ENCODE results near the gene SLC6A17.

The SLC6A17 gene

DNA sequence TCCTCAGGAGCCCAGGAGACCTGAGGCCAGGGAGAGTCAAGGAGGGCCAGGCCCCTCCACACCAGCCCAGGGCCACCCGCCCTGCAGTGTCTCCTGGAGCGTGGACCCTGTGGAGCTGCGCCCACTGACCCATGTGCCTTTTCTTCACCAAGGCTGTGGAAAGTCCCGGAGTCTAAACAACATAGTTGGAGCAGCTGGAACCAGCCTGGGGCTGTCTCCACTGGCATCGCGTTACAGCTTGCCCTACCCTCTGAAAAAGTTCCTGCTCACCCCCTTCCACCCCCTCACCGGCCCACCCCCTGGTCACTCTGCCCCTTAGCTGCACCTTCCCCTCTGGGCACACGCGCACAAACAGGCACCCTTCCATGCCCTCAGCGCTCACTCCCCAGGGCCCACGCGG, 78.1 kb downstream of the SLC6A17 start:
- Histone ChIP-seq H4K20me1 (ENCODE audit: insufficient read depth, low read length) (no peaks in the 10 kb centered on the region), H3K9me3 (ENCODE audit: low read length) (no peaks in the 10 kb centered on the region), H3K79me2 (ENCODE audit: insufficient read depth, low read length) (no peaks in the 10 kb centered on the region), H3K27me3 (ENCODE audit: insufficient read depth, low read length) (no peaks in the 10 kb centered on the region), H3K36me3 (ENCODE audit: insufficient read depth, low read length) (no peaks in the 10 kb centered on the region), H3K4me1 (ENCODE audit: insufficient read depth, low read length, severe bottlenecking) (no peaks in the 10 kb centered on the region), H3F3A (ENCODE audit: insufficient read depth, low read length) (no peaks in the 10 kb centered on the region), H3K4me3 (ENCODE audit: low read depth, low read length, poor library complexity, severe bottlenecking) (no peak overlapping the region), H2AFZ (ENCODE audit: low read length) (no peak overlapping the region), H3K9me2 (ENCODE audit: low read depth, low read length) (no peaks in the 10 kb centered on the region), H3K4me2 (ENCODE audit: low read length) (no peak overlapping the region), H3K9ac (ENCODE audit: low read length) (no peak overlapping the region), H3K27ac (ENCODE audit: low read depth, low read length, poor library complexity, severe bottlenecking) (no peak overlapping the region)
- TF ChIP-seq, protein P1, sequence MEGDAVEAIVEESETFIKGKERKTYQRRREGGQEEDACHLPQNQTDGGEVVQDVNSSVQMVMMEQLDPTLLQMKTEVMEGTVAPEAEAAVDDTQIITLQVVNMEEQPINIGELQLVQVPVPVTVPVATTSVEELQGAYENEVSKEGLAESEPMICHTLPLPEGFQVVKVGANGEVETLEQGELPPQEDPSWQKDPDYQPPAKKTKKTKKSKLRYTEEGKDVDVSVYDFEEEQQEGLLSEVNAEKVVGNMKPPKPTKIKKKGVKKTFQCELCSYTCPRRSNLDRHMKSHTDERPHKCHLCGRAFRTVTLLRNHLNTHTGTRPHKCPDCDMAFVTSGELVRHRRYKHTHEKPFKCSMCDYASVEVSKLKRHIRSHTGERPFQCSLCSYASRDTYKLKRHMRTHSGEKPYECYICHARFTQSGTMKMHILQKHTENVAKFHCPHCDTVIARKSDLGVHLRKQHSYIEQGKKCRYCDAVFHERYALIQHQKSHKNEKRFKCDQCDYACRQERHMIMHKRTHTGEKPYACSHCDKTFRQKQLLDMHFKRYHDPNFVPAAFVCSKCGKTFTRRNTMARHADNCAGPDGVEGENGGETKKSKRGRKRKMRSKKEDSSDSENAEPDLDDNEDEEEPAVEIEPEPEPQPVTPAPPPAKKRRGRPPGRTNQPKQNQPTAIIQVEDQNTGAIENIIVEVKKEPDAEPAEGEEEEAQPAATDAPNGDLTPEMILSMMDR (IDR thresholded peaks at IDR 0.05; ENCODE audit: low read length), result no peak
- TF ChIP-seq EZH2 (IDR thresholded peaks at IDR 0.05; ENCODE audit: borderline replicate concordance, low read length), result no peak

DNA sequence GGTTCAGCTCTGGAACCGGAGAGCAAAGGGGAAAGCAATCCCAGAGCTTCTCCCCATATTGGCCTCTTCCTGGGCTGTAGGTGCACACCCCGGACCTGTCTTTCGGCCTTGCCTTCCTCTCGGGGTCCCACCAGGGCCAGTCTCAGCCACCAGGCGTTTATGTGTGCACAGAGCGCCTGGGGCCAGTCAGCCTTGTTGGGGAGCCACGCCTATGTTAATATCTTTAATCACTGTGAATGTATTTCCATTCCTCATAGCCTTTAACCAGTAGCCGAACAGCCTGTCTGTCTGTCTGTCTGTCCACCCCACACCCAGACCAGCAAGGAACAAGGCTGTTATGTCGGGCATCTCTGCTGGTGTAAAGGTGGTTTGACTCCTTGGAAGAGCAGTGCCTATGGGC, 78.6 kb downstream of the SLC6A17 start:
- Histone ChIP-seq H3F3A (ENCODE audit: insufficient read depth, low read length) (no peaks in the 10 kb centered on the region), H3K79me2 (ENCODE audit: insufficient read depth, low read length) (no peaks in the 10 kb centered on the region), H3K27me3 (ENCODE audit: insufficient read depth, low read length) (no peaks in the 10 kb centered on the region), H3K27ac (ENCODE audit: low read depth, low read length, poor library complexity, severe bottlenecking) (no peak overlapping the region), H3K9me3 (ENCODE audit: low read length) (no peaks in the 10 kb centered on the region), H3K4me2 (ENCODE audit: low read length) (no peak overlapping the region), H4K20me1 (ENCODE audit: insufficient read depth, low read length) (no peaks in the 10 kb centered on the region), H3K4me1 (ENCODE audit: insufficient read depth, low read length, severe bottlenecking) (no peaks in the 10 kb centered on the region), H3K4me3 (ENCODE audit: low read depth, low read length, poor library complexity, severe bottlenecking) (no peak overlapping the region), H2AFZ (ENCODE audit: low read length) (no peak overlapping the region), H3K9me2 (ENCODE audit: low read depth, low read length) (no peaks in the 10 kb centered on the region), H3K9ac (ENCODE audit: low read length) (no peak overlapping the region), H3K36me3 (ENCODE audit: insufficient read depth, low read length) (no peaks in the 10 kb centered on the region)
- TF ChIP-seq, protein P1 (IDR thresholded peaks at IDR 0.05; ENCODE audit: low read length), result no peak
- no peak for TF ChIP-seq EZH2 (IDR thresholded peaks at IDR 0.05; ENCODE audit: borderline replicate concordance, low read length)

GRCh38 chr1:110229348-110230001, 79.2 kb downstream of the SLC6A17 start:
- Histone ChIP-seq H3K36me3 (ENCODE audit: insufficient read depth, low read length) (no peaks in the 10 kb centered on the region), H3K4me3 (ENCODE audit: low read depth, low read length, poor library complexity, severe bottlenecking) (no peak overlapping the region), H4K20me1 (ENCODE audit: insufficient read depth, low read length) (no peaks in the 10 kb centered on the region), H3K4me1 (ENCODE audit: insufficient read depth, low read length, severe bottlenecking) (no peaks in the 10 kb centered on the region), H2AFZ (ENCODE audit: low read length) (no peak overlapping the region), H3K9ac (ENCODE audit: low read length) (no peak overlapping the region), H3K4me2 (ENCODE audit: low read length) (no peak overlapping the region), H3K9me3 (ENCODE audit: low read length) (no peaks in the 10 kb centered on the region), H3F3A (ENCODE audit: insufficient read depth, low read length) (no peaks in the 10 kb centered on the region), H3K9me2 (ENCODE audit: low read depth, low read length) (no peaks in the 10 kb centered on the region), H3K79me2 (ENCODE audit: insufficient read depth, low read length) (no peaks in the 10 kb centered on the region), H3K27ac (ENCODE audit: low read depth, low read length, poor library complexity, severe bottlenecking) (no peak overlapping the region), H3K27me3 (ENCODE audit: insufficient read depth, low read length) (no peaks in the 10 kb centered on the region)
- no peak for TF ChIP-seq EZH2 (IDR thresholded peaks at IDR 0.05; ENCODE audit: borderline replicate concordance, low read length)
- TF ChIP-seq, protein P1 (IDR thresholded peaks at IDR 0.05; ENCODE audit: low read length), result no peak
